K562 (cell line): ENCODE measurements around the gene SERPINA9. TPM values are rescaled to one million over a fixed set of nuclear protein-coding genes. Genes with fewer than 3 reads are reported as not detected.

Experiments
- CCNT2 ChIP-seq: IDR thresholded peaks from 2 replicates; pipeline ENCODE4 v1.6.1; 2011; ENCODE audit warnings: borderline replicate concordance, low read depth, mild to moderate bottlenecking, moderate library complexity, mixed read lengths, low read length; ENCODE audit not compliant: insufficient read length; ENCODE audit errors: extremely low read depth
- MCM2 ChIP-seq: fragments of 450-650 bp; IDR thresholded peaks from 2 replicates; pipeline ENCODE4 v1.6.1; 2017; ENCODE audit warnings: low read depth, mild to moderate bottlenecking
- NR2F6 ChIP-seq: fragments of 450-650 bp; formaldehyde crosslinking; IDR thresholded peaks from 2 replicates; pipeline ENCODE4 v1.4.0; 2020; ENCODE audit warnings: mild to moderate bottlenecking
- SIX5 ChIP-seq, 2 experiments: IDR thresholded peaks; 2 replicates each; pipeline ENCODE4 v1.6.1; 2011; ENCODE audit warnings: low read length in 2 of 2, borderline replicate concordance in 1 of 2, low read depth in 1 of 2, mild to moderate bottlenecking in 1 of 2, moderate library complexity in 1 of 2; ENCODE audit not compliant: insufficient read depth in 1 of 2
- ZNF561 ChIP-seq: fragments of 450-650 bp; formaldehyde crosslinking; conservative IDR thresholded peaks from 2 replicates; pipeline ENCODE4 v1.4.0; 2020; ENCODE audit warnings: mild to moderate bottlenecking, moderate library complexity
- ZNF586 ChIP-seq: fragments of 450-650 bp; formaldehyde crosslinking; conservative IDR thresholded peaks from 2 replicates; pipeline ENCODE4 v1.4.0; 2020; ENCODE audit warnings: mild to moderate bottlenecking, moderate library complexity
- polyA plus RNA-seq, 8 experiments: library from polyadenylated mRNA; depleted of rRNA in 4 of 8; stranded (reverse) in 5 of 8; unstranded in 3 of 8; fragments of >200 nt; fragmentation: Nextera tagmentation in 2 of 8; fragmentation: Illumina TruSeq in 1 of 8; extraction: Ambion mirVana in 2 of 8; extraction: Trizol in 1 of 8; gene quantifications; 2 replicates each; pipeline versions ENCODE4 v1.2.1 to v1.2.3, GENCODE V29; 2011 to 2014; ENCODE audit warnings: inconsistent platforms in 1 of 8, missing spikeins in 1 of 8
- total RNA-seq, 7 experiments: library from RNA; depleted of rRNA in 6 of 7; stranded (reverse); fragments of >200 nt in 6 of 7; fragmentation: Illumina TruSeq in 2 of 7; extraction: Trizol in 2 of 7; gene quantifications; 2 replicates each; pipeline versions ENCODE4 v1.2.1 to v1.2.3, GENCODE V29; 2011 to 2021; ENCODE audit warnings: low replicate concordance in 1 of 7
- TF ChIP-seq, protein P1 (sequence below): fragments of 250-450 bp; sonication (Bioruptor Pico); IDR thresholded peaks from 2 replicates; pipeline ENCODE4 v1.5.0; 2022; ENCODE audit warnings: mild to moderate bottlenecking
- TF ChIP-seq, protein P2 (sequence below): sonication (generic); formaldehyde crosslinking; IDR thresholded peaks from 2 replicates; pipeline ENCODE4 v1.8.1; 2023; ENCODE audit warnings: mild to moderate bottlenecking, missing genetic modification reagents

The SERPINA9 gene
- total and polyA plus RNA-seq, 9 of the 15 experiments (the other 6 are each of a cell fraction or from before 2014, with no cell fraction given), result not detected

DNA sequence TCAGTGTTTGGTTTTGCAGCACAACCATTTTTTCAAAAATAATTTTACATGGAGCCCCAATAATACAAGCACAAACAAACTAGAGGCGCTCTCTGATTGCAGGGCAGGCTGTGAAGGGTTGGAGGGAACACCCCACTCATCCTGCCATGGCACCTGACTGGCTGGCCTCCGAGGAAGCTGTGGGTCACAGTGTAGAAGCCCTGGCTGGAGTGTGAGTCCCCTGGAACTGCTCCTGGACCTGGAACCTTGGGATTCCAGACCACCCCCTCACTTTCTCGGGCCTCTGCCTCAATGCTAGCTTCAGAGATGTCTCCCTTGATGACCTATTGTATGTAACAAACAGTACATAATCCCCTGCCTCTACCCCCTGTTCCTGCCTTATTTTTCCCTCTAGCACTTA, 48.1 kb upstream of the SERPINA9 start (continued):
- no peak for TF ChIP-seq SIX5 (IDR thresholded peaks at IDR 0.05; ENCODE audit: borderline replicate concordance in 1 of 2, insufficient read depth in 1 of 2, low read depth in 1 of 2, low read length in 2 of 2)
- TF ChIP-seq, protein P1, sequence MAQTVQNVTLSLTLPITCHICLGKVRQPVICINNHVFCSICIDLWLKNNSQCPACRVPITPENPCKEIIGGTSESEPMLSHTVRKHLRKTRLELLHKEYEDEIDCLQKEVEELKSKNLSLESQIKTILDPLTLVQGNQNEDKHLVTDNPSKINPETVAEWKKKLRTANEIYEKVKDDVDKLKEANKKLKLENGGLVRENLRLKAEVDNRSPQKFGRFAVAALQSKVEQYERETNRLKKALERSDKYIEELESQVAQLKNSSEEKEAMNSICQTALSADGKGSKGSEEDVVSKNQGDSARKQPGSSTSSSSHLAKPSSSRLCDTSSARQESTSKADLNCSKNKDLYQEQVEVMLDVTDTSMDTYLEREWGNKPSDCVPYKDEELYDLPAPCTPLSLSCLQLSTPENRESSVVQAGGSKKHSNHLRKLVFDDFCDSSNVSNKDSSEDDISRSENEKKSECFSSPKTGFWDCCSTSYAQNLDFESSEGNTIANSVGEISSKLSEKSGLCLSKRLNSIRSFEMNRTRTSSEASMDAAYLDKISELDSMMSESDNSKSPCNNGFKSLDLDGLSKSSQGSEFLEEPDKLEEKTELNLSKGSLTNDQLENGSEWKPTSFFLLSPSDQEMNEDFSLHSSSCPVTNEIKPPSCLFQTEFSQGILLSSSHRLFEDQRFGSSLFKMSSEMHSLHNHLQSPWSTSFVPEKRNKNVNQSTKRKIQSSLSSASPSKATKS, result no peak
- no peak for TF ChIP-seq ZNF586 (CRISPR knock-in tag)
- TF ChIP-seq, protein P2, sequence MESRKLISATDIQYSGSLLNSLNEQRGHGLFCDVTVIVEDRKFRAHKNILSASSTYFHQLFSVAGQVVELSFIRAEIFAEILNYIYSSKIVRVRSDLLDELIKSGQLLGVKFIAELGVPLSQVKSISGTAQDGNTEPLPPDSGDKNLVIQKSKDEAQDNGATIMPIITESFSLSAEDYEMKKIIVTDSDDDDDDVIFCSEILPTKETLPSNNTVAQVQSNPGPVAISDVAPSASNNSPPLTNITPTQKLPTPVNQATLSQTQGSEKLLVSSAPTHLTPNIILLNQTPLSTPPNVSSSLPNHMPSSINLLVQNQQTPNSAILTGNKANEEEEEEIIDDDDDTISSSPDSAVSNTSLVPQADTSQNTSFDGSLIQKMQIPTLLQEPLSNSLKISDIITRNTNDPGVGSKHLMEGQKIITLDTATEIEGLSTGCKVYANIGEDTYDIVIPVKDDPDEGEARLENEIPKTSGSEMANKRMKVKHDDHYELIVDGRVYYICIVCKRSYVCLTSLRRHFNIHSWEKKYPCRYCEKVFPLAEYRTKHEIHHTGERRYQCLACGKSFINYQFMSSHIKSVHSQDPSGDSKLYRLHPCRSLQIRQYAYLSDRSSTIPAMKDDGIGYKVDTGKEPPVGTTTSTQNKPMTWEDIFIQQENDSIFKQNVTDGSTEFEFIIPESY (CRISPR knock-in tag), result no peak
- TF ChIP-seq ZNF561 (CRISPR knock-in tag), result no peak
- TF ChIP-seq MCM2, result no peak
- no peak for TF ChIP-seq CCNT2
- no peak for TF ChIP-seq NR2F6 (CRISPR knock-in tag)
